SK-N-SH (cell line): ENCODE results near the gene EIPR1. TPM values are rescaled to one million over a fixed set of nuclear protein-coding genes. Genes with fewer than 3 reads are reported as not detected.

Experiments used
- CTCF ChIA-PET: fragments of 300-600, 350-600 bp; formaldehyde crosslinking; extraction: SDS; loops from one replicate; lab custom pipeline; 2021; lab: Yijun Ruan, JAX
- POLR2A ChIA-PET: fragments of 350-600 bp; sonication (Branson Sonifier 250); formaldehyde crosslinking; extraction: SDS; loops from one replicate; lab custom pipeline; 2020; ENCODE audit warnings: antibody characterized with exemption, inconsistent platforms; lab: Yijun Ruan, JAX
- DNase-seq: peaks from one replicate; pipeline ENCODE4 v3.0.0; 2012
- H2AFZ ChIP-seq: fragments of 200-600 bp; sonication (generic); 2 replicates; pipeline ENCODE4 v1.8.1; 2016; ENCODE audit warnings: antibody characterized with exemption, mild to moderate bottlenecking, low read depth
- H3F3A ChIP-seq: fragments of 200-600 bp; sonication (generic); replicated peaks from 2 replicates; pipeline ENCODE3; 2016; ENCODE audit warnings: antibody characterized with exemption, mild to moderate bottlenecking; ENCODE audit not compliant: insufficient read depth
- H3K27ac ChIP-seq, 2 experiments: fragments of 200-500 bp in 1 of 2; fragments of 200-600 bp in 1 of 2; sonication (Bioruptor generic) in 1 of 2; sonication (generic), shearing (Covaris generic) in 1 of 2; 2 replicates each; pipeline versions ENCODE4 v1.5.1 to v1.6.1; 2014 to 2016; ENCODE audit warnings: low read depth in 2 of 2, inconsistent platforms in 1 of 2, low read length in 1 of 2, mild to moderate bottlenecking in 1 of 2, mixed read lengths in 1 of 2
- H3K27me3 ChIP-seq: fragments of 200-600 bp; sonication (generic), shearing (Covaris generic); 2 replicates; pipeline ENCODE4 v1.6.1; 2016; ENCODE audit warnings: mixed run types; ENCODE audit not compliant: insufficient read depth
- H3K36me3 ChIP-seq, 2 experiments: fragments of 200-500 bp in 1 of 2; fragments of 200-600 bp in 1 of 2; sonication (Bioruptor generic) in 1 of 2; sonication (generic) in 1 of 2; replicated peaks in 1 of 2; 2 replicates each; pipeline versions ENCODE3 to v1.5.1; 2014 to 2016; ENCODE audit warnings: low read length in 1 of 2, mild to moderate bottlenecking in 1 of 2; ENCODE audit not compliant: insufficient read depth in 2 of 2, control insufficient read depth in 1 of 2
- H3K4me1 ChIP-seq, 2 experiments: fragments of 200-500 bp in 1 of 2; fragments of 200-600 bp in 1 of 2; sonication (Bioruptor generic) in 1 of 2; sonication (generic), shearing (Covaris generic) in 1 of 2; 2 replicates each; pipeline versions ENCODE4 v1.5.1 to v1.6.1; 2014 to 2016; ENCODE audit warnings: low read depth in 1 of 2, low read length in 1 of 2, mixed run types in 1 of 2; ENCODE audit not compliant: insufficient read depth in 2 of 2, control insufficient read depth in 1 of 2
- H3K4me2 ChIP-seq: fragments of 200-600 bp; sonication (generic), shearing (Covaris generic); 2 replicates; pipeline ENCODE4 v1.6.1; 2017; ENCODE audit warnings: mixed run types
- H3K4me3 ChIP-seq, 2 experiments: fragments of 200-500 bp in 1 of 2; fragments of 200-600 bp in 1 of 2; sonication (Bioruptor generic) in 1 of 2; sonication (generic), shearing (Covaris generic) in 1 of 2; 2 replicates each; pipeline versions ENCODE4 v1.5.1 to v1.8.1; 2014 to 2016; ENCODE audit warnings: low read depth in 2 of 2, inconsistent platforms in 1 of 2, low read length in 1 of 2, mild to moderate bottlenecking in 1 of 2, mixed read lengths in 1 of 2, moderate library complexity in 1 of 2
- H3K79me2 ChIP-seq: fragments of 200-600 bp; sonication (generic); 2 replicates; pipeline ENCODE4 v1.8.1; 2017; ENCODE audit warnings: mild to moderate bottlenecking; ENCODE audit not compliant: insufficient read depth
- H3K9ac ChIP-seq: fragments of 200-600 bp; sonication (generic); 2 replicates; pipeline ENCODE4 v1.6.1; 2017; ENCODE audit warnings: mixed run types
- H3K9me2 ChIP-seq: fragments of 200-600 bp; sonication (generic); 2 replicates; pipeline ENCODE4 v1.6.1; 2017; ENCODE audit warnings: mixed run types
- H3K9me3 ChIP-seq: fragments of 200-600 bp; sonication (generic); 2 replicates; pipeline ENCODE4 v1.6.1; 2017; ENCODE audit warnings: mixed run types, mild to moderate bottlenecking, moderate library complexity
- H4K20me1 ChIP-seq: fragments of 200-600 bp; sonication (generic); 2 replicates; pipeline ENCODE4 v1.6.1; 2017; ENCODE audit warnings: mild to moderate bottlenecking, mixed run types; ENCODE audit not compliant: insufficient read depth
- CHD2 ChIP-seq: fragments of 150-350 bp; IDR thresholded peaks from 2 replicates; pipeline ENCODE4 v1.6.1; 2018; ENCODE audit warnings: low read length; ENCODE audit not compliant: partially characterized antibody
- ELF1 ChIP-seq: IDR thresholded peaks from 2 replicates; pipeline ENCODE4 v1.4.0; 2012
- EP300 ChIP-seq, 2 experiments: IDR thresholded peaks; 2 replicates each; pipeline versions ENCODE4 v1.4.0 to v1.6.1; 2012; ENCODE audit warnings: borderline replicate concordance in 1 of 2, low read depth in 1 of 2, low read length in 1 of 2
- EZH2phosphoT487 ChIP-seq: fragments of 200-600 bp; sonication (generic); IDR thresholded peaks from 2 replicates; pipeline ENCODE4 v1.6.1; 2017; ENCODE audit warnings: low read depth, mixed run types, mild to moderate bottlenecking, antibody characterized with exemption, moderate library complexity, borderline replicate concordance
- FOSL2 ChIP-seq: IDR thresholded peaks from 2 replicates; pipeline ENCODE4 v1.4.0; 2012; ENCODE audit warnings: low read depth, mild to moderate bottlenecking, moderate library complexity, borderline replicate concordance
- FOXJ3 ChIP-seq: sonication (generic); formaldehyde crosslinking; IDR thresholded peaks from 2 replicates; pipeline ENCODE4 v1.5.1; 2020; ENCODE audit warnings: mild to moderate bottlenecking, missing genetic modification reagents
- GABPA ChIP-seq: IDR thresholded peaks from 2 replicates; pipeline ENCODE4 v1.4.0; 2012; ENCODE audit warnings: low read depth, mild to moderate bottlenecking
- GATA2 ChIP-seq: sonication (generic); formaldehyde crosslinking; IDR thresholded peaks from 2 replicates; pipeline ENCODE4 v1.5.0; 2020; ENCODE audit warnings: mild to moderate bottlenecking, missing genetic modification reagents
- MEF2A ChIP-seq: IDR thresholded peaks from 2 replicates; pipeline ENCODE4 v1.4.0; 2012; ENCODE audit warnings: low read depth, borderline replicate concordance
- MXI1 ChIP-seq: IDR thresholded peaks from 2 replicates; pipeline ENCODE4 v1.6.1; 2012; ENCODE audit warnings: mild to moderate bottlenecking, low read depth, low read length, improper control_type of control experiment
- NFIC ChIP-seq: IDR thresholded peaks from 2 replicates; pipeline ENCODE4 v1.4.0; 2012; ENCODE audit warnings: borderline replicate concordance
- NRF1 ChIP-seq: IDR thresholded peaks from 2 replicates; pipeline ENCODE4 v1.6.1; 2012; ENCODE audit warnings: low read depth, mild to moderate bottlenecking, low read length
- POLR2AphosphoS5 ChIP-seq: IDR thresholded peaks from 2 replicates; pipeline ENCODE4 v1.6.1; 2012; ENCODE audit warnings: low read depth, low read length
- RAD21 ChIP-seq: IDR thresholded peaks from 2 replicates; pipeline ENCODE4 v1.6.1; 2012; ENCODE audit warnings: mild to moderate bottlenecking, low read length
- RCOR1 ChIP-seq: fragments of 150-350 bp; IDR thresholded peaks from 2 replicates; pipeline ENCODE4 v1.6.1; 2017; ENCODE audit warnings: antibody characterized with exemption, low read length
- RFX5 ChIP-seq: IDR thresholded peaks from 2 replicates; pipeline ENCODE4 v1.6.1; 2012; ENCODE audit warnings: mild to moderate bottlenecking, improper control_type of control experiment, low read length
- RXRA ChIP-seq: IDR thresholded peaks from 2 replicates; pipeline ENCODE4 v1.4.0; 2012; ENCODE audit warnings: low read depth, mild to moderate bottlenecking, borderline replicate concordance
- TAF1 ChIP-seq: IDR thresholded peaks from 2 replicates; pipeline ENCODE4 v1.6.1; 2012; ENCODE audit warnings: low read depth, mild to moderate bottlenecking, low read length, moderate library complexity, borderline replicate concordance
- TEAD4 ChIP-seq: IDR thresholded peaks from 2 replicates; pipeline ENCODE4 v1.4.0; 2012; ENCODE audit warnings: mild to moderate bottlenecking, borderline replicate concordance; ENCODE audit not compliant: insufficient read depth
- YY1 ChIP-seq: IDR thresholded peaks from 2 replicates; pipeline ENCODE4 v1.4.0; 2012; ENCODE audit warnings: low read depth, mild to moderate bottlenecking
- ZBTB33 ChIP-seq: IDR thresholded peaks from 2 replicates; pipeline ENCODE4 v1.4.0; 2012; ENCODE audit warnings: low read depth, borderline replicate concordance
- WGBS: methylation state at CpG from one replicate; pipeline ENCODE4 v1.1.6; 2017; ENCODE audit warnings: low lambda C conversion rate; 5-methylcytosine and 5-hydroxymethylcytosine counted together
- polyA plus RNA-seq, 3 experiments: library from polyadenylated mRNA; depleted of rRNA; stranded (reverse); fragments of >200 nt; gene quantifications; 2 replicates each; pipeline ENCODE4 v1.2.3, GENCODE V29; 2012
- TF ChIP-seq, protein P1 (sequence below): IDR thresholded peaks from 2 replicates; pipeline ENCODE4 v1.4.0; 2012; ENCODE audit warnings: low read depth, borderline replicate concordance
- TF ChIP-seq, protein P2 (sequence below): IDR thresholded peaks from 2 replicates; pipeline ENCODE4 v1.6.1; 2012; ENCODE audit warnings: mild to moderate bottlenecking, low read depth, low read length, moderate library complexity

EIPR1 gene
- polyA plus RNA-seq, 1 of the 3 experiments (the other 2 are of a cell fraction) = 85.9 TPM

DNA sequence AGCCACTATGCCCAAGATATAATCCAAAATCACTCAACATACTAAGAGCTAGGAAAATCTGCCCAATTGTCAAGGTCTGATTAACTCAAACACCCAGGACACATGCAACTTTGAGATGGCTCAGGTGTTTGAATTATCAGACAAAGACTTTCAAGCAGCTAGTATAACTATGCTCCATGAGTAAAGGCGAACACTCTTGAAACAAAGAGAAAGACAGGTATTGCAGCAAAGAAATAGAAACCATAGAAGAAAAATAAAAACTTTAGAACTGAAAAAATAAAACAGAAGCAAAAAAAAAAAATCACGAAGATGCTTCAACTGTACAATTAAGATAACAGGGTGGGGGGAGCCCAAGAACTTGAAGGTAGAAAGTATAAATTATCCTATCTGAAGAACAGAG lies 214.2 kb downstream of the EIPR1 start:
- TF ChIP-seq, protein P1, sequence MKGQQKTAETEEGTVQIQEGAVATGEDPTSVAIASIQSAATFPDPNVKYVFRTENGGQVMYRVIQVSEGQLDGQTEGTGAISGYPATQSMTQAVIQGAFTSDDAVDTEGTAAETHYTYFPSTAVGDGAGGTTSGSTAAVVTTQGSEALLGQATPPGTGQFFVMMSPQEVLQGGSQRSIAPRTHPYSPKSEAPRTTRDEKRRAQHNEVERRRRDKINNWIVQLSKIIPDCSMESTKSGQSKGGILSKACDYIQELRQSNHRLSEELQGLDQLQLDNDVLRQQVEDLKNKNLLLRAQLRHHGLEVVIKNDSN = no peak
- TF ChIP-seq CHD2 = no peak
- no peak for TF ChIP-seq ELF1
- TF ChIP-seq EZH2phosphoT487 = no peak
- no peak for TF ChIP-seq MEF2A
- no peak for TF ChIP-seq EP300 (IDR thresholded peaks at IDR 0.05; ENCODE audit: borderline replicate concordance in 1 of 2, low read depth in 1 of 2, low read length in 1 of 2)
- TF ChIP-seq RAD21 = no peak
- no peak for TF ChIP-seq FOXJ3
- no peak for TF ChIP-seq FOSL2
- no peak for TF ChIP-seq POLR2AphosphoS5
- no peak for TF ChIP-seq RCOR1
- no peak for TF ChIP-seq GATA2
- TF ChIP-seq RXRA = no peak
- no peak for TF ChIP-seq TAF1
- no peak overlapping the region; a peak in 1 of 4 replicates for H3K4me3 ChIP-seq
- H4K20me1 ChIP-seq = no peaks in the 10 kb centered on the region
- no peaks in the 10 kb centered on the region for H3K27me3 ChIP-seq
- peaks cover 0 to 3% of the 10 kb centered on the region in 2 experiments; a peak in 1 of 4 replicates for H3K4me1 ChIP-seq
- no peak for DNase-seq
- no peaks in the 10 kb centered on the region for H3F3A ChIP-seq
- no peaks in the 10 kb centered on the region for H3K79me2 ChIP-seq
- H3K9me2 ChIP-seq = no peaks in the 10 kb centered on the region
- H2AFZ ChIP-seq = no peak overlapping the region
- H3K36me3 ChIP-seq = no peaks in the 10 kb centered on the region
- ChIA-PET CTCF (no interaction called here), POLR2A (no interaction called here)
- no peaks in the 10 kb centered on the region for H3K9me3 ChIP-seq
- H3K27ac ChIP-seq = no peak overlapping the region
- H3K4me2 ChIP-seq = no peak overlapping the region
- WGBS = 88% methylated on average over 2 of the region's 2 CpGs
- no peak overlapping the region for H3K9ac ChIP-seq

- Histone ChIP-seq H3K36me3 (no peaks in the 10 kb centered on the region), H3K79me2 (no peaks in the 10 kb centered on the region), H3K27ac (no peak overlapping the region), H3K27me3 (no peaks in the 10 kb centered on the region), H2AFZ (no peak overlapping the region), H3K4me2 (no peak overlapping the region), H3K9me2 (no peaks in the 10 kb centered on the region), H3K4me3 (no peak overlapping the region), H3F3A (no peaks in the 10 kb centered on the region), H3K4me1 (no peaks in the 10 kb centered on the region; a peak in 1 of 4 replicates), H3K9me3 (no peaks in the 10 kb centered on the region), H3K9ac (no peak overlapping the region), H4K20me1 (no peaks in the 10 kb centered on the region)
- 91% methylated on average over 6 of the region's 6 CpGs for WGBS
- POLR2A ChIA-PET = no interaction called here
- CTCF ChIA-PET = interaction anchor here (1.8 kb wide), 1 partner anchor 16 kb away, joined by 6 read pairs; no protein-coding TSS in a partner anchor
- no peak for DNase-seq
- TF ChIP-seq GABPA (no peak), GATA2 (no peak), EP300 (IDR thresholded peaks at IDR 0.05; ENCODE audit: borderline replicate concordance in 1 of 2, low read depth in 1 of 2, low read length in 1 of 2) (no peak), TEAD4 (no peak), RAD21 (no peak), FOXJ3 (no peak), NRF1 (no peak), EZH2phosphoT487 (no peak), NFIC (no peak), YY1 (no peak), RXRA (no peak), CHD2 (no peak), ZBTB33 (no peak), MXI1 (no peak), RFX5 (no peak)
- TF ChIP-seq, protein P2, sequence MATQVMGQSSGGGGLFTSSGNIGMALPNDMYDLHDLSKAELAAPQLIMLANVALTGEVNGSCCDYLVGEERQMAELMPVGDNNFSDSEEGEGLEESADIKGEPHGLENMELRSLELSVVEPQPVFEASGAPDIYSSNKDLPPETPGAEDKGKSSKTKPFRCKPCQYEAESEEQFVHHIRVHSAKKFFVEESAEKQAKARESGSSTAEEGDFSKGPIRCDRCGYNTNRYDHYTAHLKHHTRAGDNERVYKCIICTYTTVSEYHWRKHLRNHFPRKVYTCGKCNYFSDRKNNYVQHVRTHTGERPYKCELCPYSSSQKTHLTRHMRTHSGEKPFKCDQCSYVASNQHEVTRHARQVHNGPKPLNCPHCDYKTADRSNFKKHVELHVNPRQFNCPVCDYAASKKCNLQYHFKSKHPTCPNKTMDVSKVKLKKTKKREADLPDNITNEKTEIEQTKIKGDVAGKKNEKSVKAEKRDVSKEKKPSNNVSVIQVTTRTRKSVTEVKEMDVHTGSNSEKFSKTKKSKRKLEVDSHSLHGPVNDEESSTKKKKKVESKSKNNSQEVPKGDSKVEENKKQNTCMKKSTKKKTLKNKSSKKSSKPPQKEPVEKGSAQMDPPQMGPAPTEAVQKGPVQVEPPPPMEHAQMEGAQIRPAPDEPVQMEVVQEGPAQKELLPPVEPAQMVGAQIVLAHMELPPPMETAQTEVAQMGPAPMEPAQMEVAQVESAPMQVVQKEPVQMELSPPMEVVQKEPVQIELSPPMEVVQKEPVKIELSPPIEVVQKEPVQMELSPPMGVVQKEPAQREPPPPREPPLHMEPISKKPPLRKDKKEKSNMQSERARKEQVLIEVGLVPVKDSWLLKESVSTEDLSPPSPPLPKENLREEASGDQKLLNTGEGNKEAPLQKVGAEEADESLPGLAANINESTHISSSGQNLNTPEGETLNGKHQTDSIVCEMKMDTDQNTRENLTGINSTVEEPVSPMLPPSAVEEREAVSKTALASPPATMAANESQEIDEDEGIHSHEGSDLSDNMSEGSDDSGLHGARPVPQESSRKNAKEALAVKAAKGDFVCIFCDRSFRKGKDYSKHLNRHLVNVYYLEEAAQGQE = no peak
Measured at GRCh38 chr2:3162442-3163077, 215.1 kb downstream of the EIPR1 start.
